Erythroblast (primary cell): Measurements from ENCODE around the gene PISD.
"Not testable (repeated sequence)": the region's sequence is repeated elsewhere in the genome, so short reads cannot be mapped to it uniquely, and the experiment has no call there.

Experiments
- GATA1 ChIP-seq: IDR thresholded peaks from 2 replicates; pipeline ENCODE4 v1.6.1; 2011; ENCODE audit warnings: low read depth, mild to moderate bottlenecking, control low read depth, low read length, moderate library complexity
- POLR2A ChIP-seq: IDR thresholded peaks from 2 replicates; pipeline ENCODE4 v1.6.1; 2011; ENCODE audit warnings: mild to moderate bottlenecking, low read length

GRCh38 chr22:31694046-31694445, 32.0 kb upstream of the PISD start:
- not testable (repeated sequence) for TF ChIP-seq POLR2A, GATA1
